MM.1S (cell line): Measurements from ENCODE around the gene SYNRG.

ENCODE experiments used
- DNase-seq: peaks from one replicate; pipeline ENCODE4 v3.0.0-alpha.2; 2015
- H2AFZ ChIP-seq: fragments of 300-600 bp; sonication (generic); 2 replicates; pipeline ENCODE4 v1.6.0; 2016; ENCODE audit warnings: antibody characterized with exemption, low read length
- H3F3A ChIP-seq: fragments of 300-600 bp; sonication (generic); 2 replicates; pipeline ENCODE4 v1.6.1; 2016; ENCODE audit warnings: mild to moderate bottlenecking, antibody characterized with exemption, low read length, moderate library complexity, mixed read lengths; ENCODE audit not compliant: insufficient read depth
- H3K27ac ChIP-seq: fragments of 300-600 bp; sonication (generic); 2 replicates; pipeline ENCODE4 v1.5.1; 2016; ENCODE audit warnings: mild to moderate bottlenecking, low read length
- H3K27me3 ChIP-seq: fragments of 300-600 bp; sonication (generic); replicated peaks from 2 replicates; pipeline ENCODE4 v1.6.0; 2016; ENCODE audit warnings: low read length; ENCODE audit not compliant: insufficient read depth
- H3K36me3 ChIP-seq: fragments of 300-600 bp; sonication (generic); replicated peaks from 2 replicates; pipeline ENCODE4 v1.6.1; 2016; ENCODE audit warnings: mild to moderate bottlenecking, low read length, mixed read lengths; ENCODE audit not compliant: insufficient read depth
- H3K4me1 ChIP-seq: fragments of 300-600 bp; sonication (generic); 2 replicates; pipeline ENCODE4 v1.6.1; 2016; ENCODE audit warnings: low read length, mixed read lengths
- H3K4me2 ChIP-seq: fragments of 300-600 bp; sonication (generic); 2 replicates; pipeline ENCODE4 v1.6.0; 2016; ENCODE audit warnings: low read depth, low read length
- H3K4me3 ChIP-seq: fragments of 300-600 bp; sonication (generic); 2 replicates; pipeline ENCODE4 v1.5.1; 2016; ENCODE audit warnings: low read length, mixed read lengths
- H3K79me2 ChIP-seq: fragments of 300-600 bp; sonication (generic); 2 replicates; pipeline ENCODE4 v1.6.1; 2016; ENCODE audit warnings: mixed run types, low read length, mixed read lengths
- H3K9ac ChIP-seq: fragments of 300-600 bp; sonication (generic); 2 replicates; pipeline ENCODE4 v1.6.1; 2016; ENCODE audit warnings: low read length, mixed read lengths
- H3K9me2 ChIP-seq: fragments of 300-600 bp; sonication (generic); replicated peaks from 2 replicates; pipeline ENCODE4 v1.6.1; 2016; ENCODE audit warnings: mild to moderate bottlenecking, low read length, mixed read lengths; ENCODE audit not compliant: insufficient read depth
- H3K9me3 ChIP-seq: fragments of 300-600 bp; sonication (generic); replicated peaks from 2 replicates; pipeline ENCODE4 v1.6.1; 2016; ENCODE audit warnings: mild to moderate bottlenecking, low read length, mixed read lengths; ENCODE audit not compliant: insufficient read depth
- H4K20me1 ChIP-seq: fragments of 300-600 bp; sonication (generic); 2 replicates; pipeline ENCODE4 v1.6.1; 2016; ENCODE audit warnings: mild to moderate bottlenecking, low read length, moderate library complexity, mixed read lengths; ENCODE audit not compliant: insufficient read depth
- EZH2 ChIP-seq: fragments of 300-600 bp; sonication (generic); optimal IDR thresholded peaks from 2 replicates; pipeline ENCODE3; 2017; ENCODE audit warnings: low read depth, mild to moderate bottlenecking, antibody characterized with exemption, low read length, mixed read lengths
- EZH2phosphoT487 ChIP-seq: fragments of 300-600 bp; sonication (generic); IDR thresholded peaks from 2 replicates; pipeline ENCODE4 v1.6.1; 2018; ENCODE audit warnings: antibody characterized with exemption, low read length
- TF ChIP-seq, protein P1 (sequence below): fragments of 300-600 bp; sonication (generic); IDR thresholded peaks from 2 replicates; pipeline ENCODE4 v1.5.1; 2016; ENCODE audit warnings: antibody characterized with exemption, low read length, mixed read lengths

Gene SYNRG

DNA sequence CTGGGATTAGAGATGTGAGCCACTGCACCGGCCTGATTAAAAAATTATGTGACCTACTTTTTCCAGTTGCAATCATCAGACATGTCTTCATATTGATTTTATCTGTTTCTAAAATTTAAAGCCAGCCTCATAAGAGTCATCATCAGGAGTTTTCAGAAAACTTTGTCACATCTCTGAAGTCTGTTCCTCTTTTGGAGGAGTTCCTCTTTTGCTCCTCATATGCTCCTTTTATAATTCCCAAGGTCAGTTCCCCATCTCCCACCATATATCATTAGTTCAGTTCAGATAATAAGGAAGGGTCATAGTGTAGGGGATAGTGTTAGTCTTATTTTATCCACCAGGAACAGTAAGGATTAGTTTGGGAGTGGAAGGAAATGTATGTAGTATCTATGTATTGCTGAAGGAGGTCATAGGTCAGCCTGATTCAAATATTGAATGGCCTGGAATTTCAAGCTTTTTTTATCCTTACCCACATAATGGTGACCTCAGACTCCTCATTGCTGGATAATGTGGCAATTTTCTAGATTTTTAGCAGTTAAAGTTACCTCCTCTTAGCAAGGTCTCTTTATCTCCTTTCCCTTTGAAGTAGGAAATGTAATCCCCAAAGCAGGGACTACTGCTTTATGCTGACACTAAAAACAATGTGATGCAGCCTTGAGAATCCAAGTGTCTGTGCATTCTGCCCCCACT lies 133.3 kb downstream of the SYNRG start:
- H3K9ac ChIP-seq: no peak overlapping the region
- peaks cover 11% of the 10 kb centered on the region; the same call in 1 of the 2 replicates for H3K36me3 ChIP-seq

DNA sequence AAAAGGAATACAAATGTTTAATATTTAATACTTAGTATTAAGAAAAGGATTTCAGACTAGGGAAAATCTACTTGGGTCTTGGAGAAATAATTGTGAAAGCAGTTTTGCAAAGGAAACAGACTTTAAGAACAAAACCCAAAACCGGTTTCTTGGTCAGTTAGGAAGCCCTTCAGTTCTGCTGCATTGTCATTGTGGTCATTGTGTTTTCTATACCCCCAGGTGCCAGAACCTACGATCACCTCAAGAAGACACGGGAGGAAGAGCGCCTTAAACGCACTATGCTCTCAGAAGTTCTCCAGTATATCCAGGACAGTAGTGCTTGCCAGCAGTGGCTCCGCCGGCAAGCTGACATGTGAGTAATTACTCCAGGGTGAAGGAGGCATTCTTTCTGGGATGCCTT lies 139.0 kb downstream of the SYNRG start:
- H3K79me2 ChIP-seq: no peaks in the 10 kb centered on the region
- no peak overlapping the region for H3K4me3 ChIP-seq
- no peak overlapping the region for H3K4me2 ChIP-seq
- no peaks in the 10 kb centered on the region for H3K27me3 ChIP-seq
- H3K9ac ChIP-seq: no peak overlapping the region
- no peaks in the 10 kb centered on the region for H3K9me3 ChIP-seq
- peaks cover 8% of the 10 kb centered on the region; the same call in 1 of the 2 replicates for H3K36me3 ChIP-seq
- H3K9me2 ChIP-seq: no peaks in the 10 kb centered on the region
- no peak for DNase-seq
- H4K20me1 ChIP-seq: no peaks in the 10 kb centered on the region
- TF ChIP-seq EZH2phosphoT487 (no peak), EZH2 (no peak)
- TF ChIP-seq, protein P1, sequence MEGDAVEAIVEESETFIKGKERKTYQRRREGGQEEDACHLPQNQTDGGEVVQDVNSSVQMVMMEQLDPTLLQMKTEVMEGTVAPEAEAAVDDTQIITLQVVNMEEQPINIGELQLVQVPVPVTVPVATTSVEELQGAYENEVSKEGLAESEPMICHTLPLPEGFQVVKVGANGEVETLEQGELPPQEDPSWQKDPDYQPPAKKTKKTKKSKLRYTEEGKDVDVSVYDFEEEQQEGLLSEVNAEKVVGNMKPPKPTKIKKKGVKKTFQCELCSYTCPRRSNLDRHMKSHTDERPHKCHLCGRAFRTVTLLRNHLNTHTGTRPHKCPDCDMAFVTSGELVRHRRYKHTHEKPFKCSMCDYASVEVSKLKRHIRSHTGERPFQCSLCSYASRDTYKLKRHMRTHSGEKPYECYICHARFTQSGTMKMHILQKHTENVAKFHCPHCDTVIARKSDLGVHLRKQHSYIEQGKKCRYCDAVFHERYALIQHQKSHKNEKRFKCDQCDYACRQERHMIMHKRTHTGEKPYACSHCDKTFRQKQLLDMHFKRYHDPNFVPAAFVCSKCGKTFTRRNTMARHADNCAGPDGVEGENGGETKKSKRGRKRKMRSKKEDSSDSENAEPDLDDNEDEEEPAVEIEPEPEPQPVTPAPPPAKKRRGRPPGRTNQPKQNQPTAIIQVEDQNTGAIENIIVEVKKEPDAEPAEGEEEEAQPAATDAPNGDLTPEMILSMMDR: no peak
- no peaks in the 10 kb centered on the region for H3F3A ChIP-seq
- no peak overlapping the region for H2AFZ ChIP-seq
- H3K27ac ChIP-seq: no peak overlapping the region
- H3K4me1 ChIP-seq: no peaks in the 10 kb centered on the region

More for the DNA sequence above, 133.3 kb downstream of the SYNRG start:
- Histone ChIP-seq H3K4me3 (no peak overlapping the region), H2AFZ (no peak overlapping the region), H3K9me2 (no peaks in the 10 kb centered on the region), H3K4me2 (no peak overlapping the region), H3K27ac (no peak overlapping the region), H3K9me3 (no peaks in the 10 kb centered on the region), H3F3A (no peaks in the 10 kb centered on the region), H3K4me1 (no peaks in the 10 kb centered on the region), H3K79me2 (no peaks in the 10 kb centered on the region), H4K20me1 (no peaks in the 10 kb centered on the region), H3K27me3 (no peaks in the 10 kb centered on the region)
- TF ChIP-seq EZH2: no peak
- TF ChIP-seq, protein P1: no peak
- TF ChIP-seq EZH2phosphoT487: no peak
- DNase-seq: no peak

DNA sequence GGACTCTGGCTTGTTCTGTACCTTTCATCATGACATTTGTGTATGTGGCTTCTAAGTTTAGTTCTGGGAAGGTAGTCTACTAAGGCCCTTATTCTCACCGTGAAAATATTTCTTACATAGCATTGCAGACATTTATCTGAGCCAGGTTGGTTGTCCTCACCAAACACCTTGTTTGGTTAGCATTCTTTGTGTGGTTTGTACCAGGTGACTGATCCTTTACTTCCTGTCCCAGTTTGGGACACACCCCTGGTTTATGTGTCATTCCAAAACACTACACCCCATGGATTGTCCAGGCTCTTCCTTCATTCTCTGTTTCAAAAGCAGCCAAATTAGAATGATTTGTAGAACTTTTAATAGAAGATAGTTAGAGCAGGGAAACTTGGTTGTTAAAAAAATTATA lies 142.7 kb downstream of the SYNRG start:
- TF ChIP-seq EZH2phosphoT487 (no peak), EZH2 (no peak)
- TF ChIP-seq, protein P1: no peak
- no peaks in the 10 kb centered on the region for H3K4me1 ChIP-seq
- no peaks in the 10 kb centered on the region; the same call in 1 of the 2 replicates for H3K36me3 ChIP-seq
- H3K4me2 ChIP-seq: no peak overlapping the region
- H3K4me3 ChIP-seq: no peak overlapping the region
- H3K79me2 ChIP-seq: no peaks in the 10 kb centered on the region
- no peaks in the 10 kb centered on the region for H4K20me1 ChIP-seq
- no peak overlapping the region for H3K9ac ChIP-seq
- H3F3A ChIP-seq: no peaks in the 10 kb centered on the region
- H3K9me3 ChIP-seq: no peaks in the 10 kb centered on the region
- H2AFZ ChIP-seq: no peak overlapping the region
- DNase-seq: no peak
- no peaks in the 10 kb centered on the region for H3K9me2 ChIP-seq
- H3K27ac ChIP-seq: no peak overlapping the region
- no peaks in the 10 kb centered on the region for H3K27me3 ChIP-seq
